DOHH2 (cell line): ENCODE data around the gene FBXO2.
"Not testable (repeated sequence)": the region's sequence is repeated elsewhere in the genome, so short reads cannot be mapped to it uniquely, and the experiment has no call there.

Experiments used
- EZH2phosphoT487 ChIP-seq: fragments of 200-600 bp; sonication (generic); IDR thresholded peaks from 2 replicates; pipeline ENCODE4 v1.6.1; 2017; ENCODE audit warnings: borderline replicate concordance, mild to moderate bottlenecking, antibody characterized with exemption, low read length, moderate library complexity, mixed read lengths
- TF ChIP-seq, protein P1 (sequence below): fragments of 200-600 bp; sonication (generic); IDR thresholded peaks from one replicate; pipeline ENCODE4 v1.5.1; 2014; ENCODE audit warnings: antibody characterized with exemption, mild to moderate bottlenecking, low read depth, low read length; ENCODE audit not compliant: poor library complexity, severe bottlenecking

DNA sequence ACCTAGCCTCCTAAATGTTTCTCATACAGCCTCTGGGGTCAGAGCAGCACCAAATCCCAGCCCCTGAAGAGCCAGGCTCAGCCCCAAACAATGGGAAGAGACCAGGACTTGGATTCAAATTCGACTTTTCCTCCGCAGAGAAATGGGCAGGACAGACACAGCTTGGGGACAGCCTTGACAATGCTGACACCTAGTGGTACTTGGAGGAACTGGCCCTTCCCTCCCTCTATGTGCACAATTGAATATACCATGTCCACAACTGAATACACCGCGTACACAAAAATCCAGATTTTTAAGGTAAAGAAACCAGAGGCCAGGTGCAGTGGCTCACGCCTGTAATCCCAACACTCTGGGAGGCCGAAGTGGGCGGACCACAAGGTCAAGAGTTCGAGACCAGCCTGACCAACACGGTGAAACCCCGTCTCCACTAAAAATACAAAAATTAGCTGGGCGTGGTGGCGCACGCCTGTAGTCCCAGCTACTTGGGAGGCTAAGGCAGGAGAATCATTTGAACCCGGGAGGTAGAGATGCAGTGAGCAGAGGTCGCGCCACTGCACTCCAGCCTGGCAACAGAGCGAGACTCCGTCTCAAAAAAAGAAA, 11.7 kb downstream of the FBXO2 start:
- TF ChIP-seq EZH2phosphoT487, result not testable (repeated sequence)
- TF ChIP-seq, protein P1, sequence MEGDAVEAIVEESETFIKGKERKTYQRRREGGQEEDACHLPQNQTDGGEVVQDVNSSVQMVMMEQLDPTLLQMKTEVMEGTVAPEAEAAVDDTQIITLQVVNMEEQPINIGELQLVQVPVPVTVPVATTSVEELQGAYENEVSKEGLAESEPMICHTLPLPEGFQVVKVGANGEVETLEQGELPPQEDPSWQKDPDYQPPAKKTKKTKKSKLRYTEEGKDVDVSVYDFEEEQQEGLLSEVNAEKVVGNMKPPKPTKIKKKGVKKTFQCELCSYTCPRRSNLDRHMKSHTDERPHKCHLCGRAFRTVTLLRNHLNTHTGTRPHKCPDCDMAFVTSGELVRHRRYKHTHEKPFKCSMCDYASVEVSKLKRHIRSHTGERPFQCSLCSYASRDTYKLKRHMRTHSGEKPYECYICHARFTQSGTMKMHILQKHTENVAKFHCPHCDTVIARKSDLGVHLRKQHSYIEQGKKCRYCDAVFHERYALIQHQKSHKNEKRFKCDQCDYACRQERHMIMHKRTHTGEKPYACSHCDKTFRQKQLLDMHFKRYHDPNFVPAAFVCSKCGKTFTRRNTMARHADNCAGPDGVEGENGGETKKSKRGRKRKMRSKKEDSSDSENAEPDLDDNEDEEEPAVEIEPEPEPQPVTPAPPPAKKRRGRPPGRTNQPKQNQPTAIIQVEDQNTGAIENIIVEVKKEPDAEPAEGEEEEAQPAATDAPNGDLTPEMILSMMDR, result peak; percentile 89
